ENCODE data around the gene RAD51C.
"Not testable (repeated sequence)": the region's sequence is repeated elsewhere in the genome, so short reads cannot be mapped to it uniquely, and the experiment has no call there.

The RAD51C gene

GRCh38 chr17:58658804-58659713 lies 33.3 kb upstream of the RAD51C start:
- Histone ChIP-seq H3K79me2 (no peaks in the 10 kb centered on the region), H3K9me3 (ENCODE audit: control insufficient read depth, low read length) (no peaks in the 10 kb centered on the region), H3K4me2 (ENCODE audit: low read length) (peak overlapping the region; percentile 83), H3K4me3 (ENCODE audit: low read depth, low read length) (peak overlapping the region; percentile 60), H3K4me1 (no peaks in the 10 kb centered on the region), H3K36me3 (ENCODE audit: control insufficient read depth, insufficient read depth, low read length) (no peaks in the 10 kb centered on the region), H3K9ac (no peak overlapping the region), H3K27me3 (ENCODE audit: control insufficient read depth, insufficient read depth, low read length) (no peaks in the 10 kb centered on the region), H2AFZ (peak overlapping the region; percentile 80), H3K27ac (peak overlapping the region; percentile 66)
- no peak for TF ChIP-seq CTCF (IDR thresholded peaks at IDR 0.05)

DNA sequence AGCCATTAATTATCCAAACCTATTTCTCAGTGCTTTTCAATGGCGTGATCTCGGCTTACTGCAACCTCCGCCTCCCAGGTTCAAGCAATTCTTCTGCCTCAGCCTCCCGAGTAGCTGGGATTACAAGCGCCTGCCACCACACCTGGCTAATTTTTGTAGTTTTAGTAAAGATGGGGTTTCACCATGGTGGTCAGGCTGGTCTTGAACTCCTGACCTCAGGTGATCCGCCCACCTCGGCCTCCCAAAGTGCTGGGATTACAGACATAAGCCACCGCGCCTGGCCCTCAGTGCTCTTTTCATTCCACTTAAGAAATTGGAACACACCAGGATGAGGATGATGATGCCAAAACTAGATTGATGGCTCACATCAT lies 32.7 kb upstream of the RAD51C start:
- not testable (repeated sequence) for H3K9me3 ChIP-seq (ENCODE audit: control insufficient read depth, low read length); H3K9ac ChIP-seq; H3K36me3 ChIP-seq (ENCODE audit: control insufficient read depth, insufficient read depth, low read length); H3K79me2 ChIP-seq; H3K27me3 ChIP-seq (ENCODE audit: control insufficient read depth, insufficient read depth, low read length); H3K4me1 ChIP-seq
- H3K27ac ChIP-seq = peak overlapping the region; percentile 66
- H2AFZ ChIP-seq = peak overlapping the region; percentile 80
- H3K4me3 ChIP-seq (ENCODE audit: low read depth, low read length) = peak overlapping the region; percentile 60
- H3K4me2 ChIP-seq (ENCODE audit: low read length) = peak overlapping the region; percentile 83

GRCh38 chr17:58660621-58661020 lies 31.8 kb upstream of the RAD51C start:
- Histone ChIP-seq H3K4me1 (no peaks in the 10 kb centered on the region), H3K9ac (no peak overlapping the region), H3K79me2 (no peaks in the 10 kb centered on the region), H3K27ac (no peak overlapping the region), H3K9me3 (ENCODE audit: control insufficient read depth, low read length) (no peaks in the 10 kb centered on the region), H3K36me3 (ENCODE audit: control insufficient read depth, insufficient read depth, low read length) (no peaks in the 10 kb centered on the region), H3K4me3 (ENCODE audit: low read depth, low read length) (no peak overlapping the region), H3K27me3 (ENCODE audit: control insufficient read depth, insufficient read depth, low read length) (no peaks in the 10 kb centered on the region), H2AFZ (no peak overlapping the region), H3K4me2 (ENCODE audit: low read length) (no peak overlapping the region)
- no peak for TF ChIP-seq CTCF (IDR thresholded peaks at IDR 0.05)

- Histone ChIP-seq H3K27me3 (ENCODE audit: control insufficient read depth, insufficient read depth, low read length) (no peaks in the 10 kb centered on the region), H3K79me2 (no peaks in the 10 kb centered on the region), H3K27ac (no peak overlapping the region), H3K4me1 (no peaks in the 10 kb centered on the region), H3K4me2 (ENCODE audit: low read length) (no peak overlapping the region), H3K4me3 (ENCODE audit: low read depth, low read length) (no peak overlapping the region), H3K9ac (no peak overlapping the region), H3K36me3 (ENCODE audit: control insufficient read depth, insufficient read depth, low read length) (no peaks in the 10 kb centered on the region), H3K9me3 (ENCODE audit: control insufficient read depth, low read length) (no peaks in the 10 kb centered on the region), H2AFZ (no peak overlapping the region)
- no peak for TF ChIP-seq CTCF (IDR thresholded peaks at IDR 0.05)
These were observed 30.9 kb upstream of the RAD51C start for GRCh38 chr17:58661499-58661898.

DNA sequence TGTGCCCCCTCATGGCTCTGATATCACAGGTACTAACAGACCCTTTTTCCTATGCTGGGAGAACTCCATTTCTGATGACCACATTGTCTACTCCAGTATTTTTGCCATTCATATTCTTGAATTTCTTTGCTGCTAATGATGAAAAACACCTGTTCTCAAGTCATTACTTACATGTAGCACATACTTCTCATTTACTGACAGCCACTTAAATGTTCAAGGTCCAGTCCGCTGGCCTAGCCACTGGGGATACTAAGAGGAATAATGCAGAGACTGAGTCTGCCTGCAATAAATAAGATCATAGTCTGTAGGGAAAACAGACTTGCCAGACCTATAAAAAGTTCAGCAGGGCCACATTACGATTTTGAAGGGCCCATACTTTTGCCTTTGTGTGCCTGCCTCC lies 28.1 kb upstream of the RAD51C start:
- no peak overlapping the region for H3K9ac ChIP-seq
- H3K4me2 ChIP-seq (ENCODE audit: low read length) = no peak overlapping the region
- no peaks in the 10 kb centered on the region for H3K27me3 ChIP-seq (ENCODE audit: control insufficient read depth, insufficient read depth, low read length)
- no peak overlapping the region for H3K4me3 ChIP-seq (ENCODE audit: low read depth, low read length)
- H3K79me2 ChIP-seq = no peaks in the 10 kb centered on the region
- H3K4me1 ChIP-seq = no peaks in the 10 kb centered on the region
- no peaks in the 10 kb centered on the region for H3K36me3 ChIP-seq (ENCODE audit: control insufficient read depth, insufficient read depth, low read length)
- no peak for TF ChIP-seq CTCF (IDR thresholded peaks at IDR 0.05)
- H2AFZ ChIP-seq = no peak overlapping the region
- no peaks in the 10 kb centered on the region for H3K9me3 ChIP-seq (ENCODE audit: control insufficient read depth, low read length)
- no peak overlapping the region for H3K27ac ChIP-seq
